ENCODE measurements around the gene FGF23.

- TF ChIP-seq CTCF (IDR thresholded peaks at IDR 0.05; ENCODE audit: insufficient read depth, low read length, poor library complexity, severe bottlenecking) = no peak
- TF ChIP-seq EZH2phosphoT487 (conservative IDR thresholded peaks at IDR 0.05; ENCODE audit: low read length) = no peak
Observed at GRCh38 chr12:4366090-4366489, 13.4 kb downstream of the FGF23 start.

Data from SU-DHL-6 (cell line).